GM12872 (cell line): ENCODE results near the gene PTPRM.

Experiments used
- CTCF ChIP-seq: IDR thresholded peaks from 3 replicates; pipeline ENCODE4 v1.5.1; 2011; ENCODE audit warnings: low read depth, mild to moderate bottlenecking, low read length, moderate library complexity; ENCODE audit not compliant: insufficient read depth

Gene PTPRM

GRCh38 chr18:8169722-8170121 lies 602.6 kb downstream of the PTPRM start:
- no peak for TF ChIP-seq CTCF

- no peak for TF ChIP-seq CTCF
Measured at GRCh38 chr18:8174771-8175170, 607.7 kb downstream of the PTPRM start.

- no peak for TF ChIP-seq CTCF
Measured at GRCh38 chr18:8175501-8176061, 608.5 kb downstream of the PTPRM start.

- no peak for TF ChIP-seq CTCF
Measured at GRCh38 chr18:8176109-8176508, 609.0 kb downstream of the PTPRM start.

GRCh38 chr18:8176554-8176953 lies 609.4 kb downstream of the PTPRM start:
- no peak for TF ChIP-seq CTCF

- TF ChIP-seq CTCF: no peak
Measured at GRCh38 chr18:8177330-8178016, 610.4 kb downstream of the PTPRM start.

- no peak for TF ChIP-seq CTCF
Measured at GRCh38 chr18:8186413-8186812, 619.3 kb downstream of the PTPRM start.

- TF ChIP-seq CTCF: no peak
Measured at GRCh38 chr18:8188184-8188583, 621.1 kb downstream of the PTPRM start.
